ENCODE measurements around the gene GTF3C2. TPM values are rescaled to one million over a fixed set of nuclear protein-coding genes. Genes with fewer than 3 reads are reported as not detected.

Gene GTF3C2
- total and polyA plus RNA-seq, 10 of the 15 experiments (the other 5 are each of a cell fraction or from before 2014, with no cell fraction given): 45.9 to 105 (median 80.3) TPM

DNA sequence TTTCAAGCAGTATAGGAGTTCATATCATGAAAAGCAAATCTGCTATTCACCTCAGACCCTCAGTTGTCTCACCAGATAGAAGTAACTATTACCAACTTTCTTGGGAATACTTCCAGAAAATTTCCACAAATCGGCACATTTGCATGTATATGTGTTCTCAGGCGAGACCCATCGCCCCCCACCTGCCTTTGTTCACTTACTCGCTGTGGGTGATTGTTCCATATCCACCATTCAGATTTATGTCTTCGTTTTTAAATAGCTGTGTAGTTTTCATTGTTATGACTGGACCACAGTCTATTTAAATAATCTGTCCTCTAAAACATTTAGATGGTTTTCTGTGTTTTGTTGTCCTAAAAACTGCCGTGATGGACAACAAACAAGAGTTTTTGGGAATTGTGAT, 71.1 kb downstream of the GTF3C2 start:
- H3K27me3 ChIP-seq (replicated peaks in 1 of 2; ENCODE audit: control insufficient read depth in 2 of 2, insufficient read depth in 2 of 2, low read length in 1 of 2): peaks cover 0 to 6% of the 10 kb centered on the region in 2 experiments; a peak in 3 of 4 replicates
- H4K20me1 ChIP-seq (ENCODE audit: control insufficient read depth, insufficient read depth): no peaks in the 10 kb centered on the region
- TF ChIP-seq POLR2AphosphoS5 (IDR thresholded peaks at IDR 0.05; ENCODE audit: low read length) (no peak), TBL1XR1 (IDR thresholded peaks at IDR 0.05; ENCODE audit: low read depth, low read length) (no peak), CEBPB (IDR thresholded peaks at IDR 0.05; ENCODE audit: borderline replicate concordance in 1 of 2, low read depth in 2 of 2, low read length in 2 of 2) (no peak), EED (IDR thresholded peaks at IDR 0.05; ENCODE audit: low read depth) (no peak), IKZF1 (conservative IDR thresholded peaks at IDR 0.05) (no peak), MYC (IDR thresholded peaks at IDR 0.05; ENCODE audit: insufficient read depth, insufficient read length, insufficient replicate concordance, low read length, severe bottlenecking) (no peak)
- TF ChIP-seq, protein P1, sequence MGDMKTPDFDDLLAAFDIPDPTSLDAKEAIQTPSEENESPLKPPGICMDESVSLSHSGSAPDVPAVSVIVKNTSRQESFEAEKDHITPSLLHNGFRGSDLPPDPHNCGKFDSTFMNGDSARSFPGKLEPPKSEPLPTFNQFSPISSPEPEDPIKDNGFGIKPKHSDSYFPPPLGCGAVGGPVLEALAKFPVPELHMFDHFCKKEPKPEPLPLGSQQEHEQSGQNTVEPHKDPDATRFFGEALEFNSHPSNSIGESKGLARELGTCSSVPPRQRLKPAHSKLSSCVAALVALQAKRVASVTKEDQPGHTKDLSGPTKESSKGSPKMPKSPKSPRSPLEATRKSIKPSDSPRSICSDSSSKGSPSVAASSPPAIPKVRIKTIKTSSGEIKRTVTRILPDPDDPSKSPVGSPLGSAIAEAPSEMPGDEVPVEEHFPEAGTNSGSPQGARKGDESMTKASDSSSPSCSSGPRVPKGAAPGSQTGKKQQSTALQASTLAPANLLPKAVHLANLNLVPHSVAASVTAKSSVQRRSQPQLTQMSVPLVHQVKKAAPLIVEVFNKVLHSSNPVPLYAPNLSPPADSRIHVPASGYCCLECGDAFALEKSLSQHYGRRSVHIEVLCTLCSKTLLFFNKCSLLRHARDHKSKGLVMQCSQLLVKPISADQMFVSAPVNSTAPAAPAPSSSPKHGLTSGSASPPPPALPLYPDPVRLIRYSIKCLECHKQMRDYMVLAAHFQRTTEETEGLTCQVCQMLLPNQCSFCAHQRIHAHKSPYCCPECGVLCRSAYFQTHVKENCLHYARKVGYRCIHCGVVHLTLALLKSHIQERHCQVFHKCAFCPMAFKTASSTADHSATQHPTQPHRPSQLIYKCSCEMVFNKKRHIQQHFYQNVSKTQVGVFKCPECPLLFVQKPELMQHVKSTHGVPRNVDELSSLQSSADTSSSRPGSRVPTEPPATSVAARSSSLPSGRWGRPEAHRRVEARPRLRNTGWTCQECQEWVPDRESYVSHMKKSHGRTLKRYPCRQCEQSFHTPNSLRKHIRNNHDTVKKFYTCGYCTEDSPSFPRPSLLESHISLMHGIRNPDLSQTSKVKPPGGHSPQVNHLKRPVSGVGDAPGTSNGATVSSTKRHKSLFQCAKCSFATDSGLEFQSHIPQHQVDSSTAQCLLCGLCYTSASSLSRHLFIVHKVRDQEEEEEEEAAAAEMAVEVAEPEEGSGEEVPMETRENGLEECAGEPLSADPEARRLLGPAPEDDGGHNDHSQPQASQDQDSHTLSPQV (IDR thresholded peaks at IDR 0.05): no peak
- ATAC-seq: no peak
- no peaks in the 10 kb centered on the region for H3K36me3 ChIP-seq (ENCODE audit: control insufficient read depth in 2 of 2, insufficient read depth in 2 of 2, low read length in 1 of 2)
- no TSS peak for BruUV-seq (replicated peaks)
- H3K4me3 ChIP-seq: no peak overlapping the region
- SMC1A ChIA-PET (ENCODE audit: uncharacterized antibody, unreplicated experiment): no interaction called here
- CTCF ChIA-PET: interaction anchor here (0.6 to 4.8 kb wide), 3 partner anchors 17 to 704 kb away, joined by 3 to 27 read pairs (median 6); no protein-coding TSS in a partner anchor
- no peak overlapping the region for H3K4me2 ChIP-seq (ENCODE audit: control insufficient read depth, insufficient read depth)
- H3K4me1 ChIP-seq (ENCODE audit: control insufficient read depth, insufficient read depth, low read length): no peaks in the 10 kb centered on the region
- intact Hi-C loops (cut with micrococcal nuclease; ENCODE audit: unreplicated experiment): loop anchor here (10.0 kb wide), 1 partner anchor 111 kb away; no protein-coding TSS in a partner anchor
- in situ Hi-C loops (cut with MboI): no loop called here
- no peak overlapping the region for H3K27ac ChIP-seq (ENCODE audit: control insufficient read depth, insufficient read depth)
- WGBS (ENCODE audit: insufficient coverage, insufficient replicate concordance, low lambda C conversion rate, missing lambda C conversion rate): 2% methylated on average over 6 of the region's 6 CpGs
- H3K9ac ChIP-seq (ENCODE audit: control insufficient read depth, insufficient read depth, low read length): no peak overlapping the region
- no peaks in the 10 kb centered on the region for H3K79me2 ChIP-seq (ENCODE audit: control insufficient read depth, insufficient read depth, low read length)
- POLR2A ChIA-PET: no interaction called here
- DNase-seq (ENCODE audit: low read depth, low spot score): no peak
- FAIRE-seq: no peak
- no peaks in the 10 kb centered on the region for H3K9me3 ChIP-seq (replicated peaks; ENCODE audit: control insufficient read depth, insufficient read depth, low read length)
- RAD21 ChIA-PET (ENCODE audit: unreplicated experiment): no interaction called here
- no peak overlapping the region for H2AFZ ChIP-seq (ENCODE audit: control insufficient read depth, low read depth, low read length)

Measured in GM12878 (cell line).